GM23248 (cell line): ENCODE measurements around the gene EIF4ENIF1. TPM values are rescaled to one million over a fixed set of nuclear protein-coding genes. Genes with fewer than 3 reads are reported as not detected.
"Not testable (repeated sequence)": the region's sequence is repeated elsewhere in the genome, so short reads cannot be mapped to it uniquely, and the experiment has no call there.

Experiments
- DNase-seq: peaks from one replicate; pipeline ENCODE4 v3.0.0-alpha.2; 2015
- H2AFZ ChIP-seq: fragments of 200-600 bp; sonication (generic); 2 replicates; pipeline ENCODE4 v1.6.1; 2016; ENCODE audit warnings: antibody characterized with exemption
- H3F3A ChIP-seq: fragments of 200-600 bp; sonication (generic); 2 replicates; pipeline ENCODE4 v1.6.1; 2016; ENCODE audit warnings: mild to moderate bottlenecking, antibody characterized with exemption, mixed run types; ENCODE audit not compliant: insufficient read depth
- H3K27ac ChIP-seq: fragments of 200-600 bp; sonication (generic); 2 replicates; pipeline ENCODE4 v1.5.1; 2016; ENCODE audit warnings: mild to moderate bottlenecking
- H3K27me3 ChIP-seq: fragments of 200-600 bp; sonication (generic); replicated peaks from 2 replicates; pipeline ENCODE4 v1.6.1; 2016; ENCODE audit warnings: mild to moderate bottlenecking; ENCODE audit not compliant: insufficient read depth
- H3K36me3 ChIP-seq: fragments of 200-600 bp; sonication (generic); 2 replicates; pipeline ENCODE4 v1.6.1; 2016; ENCODE audit warnings: low read depth, mild to moderate bottlenecking
- H3K4me1 ChIP-seq: fragments of 200-600 bp; sonication (generic); 2 replicates; pipeline ENCODE4 v1.6.1; 2016; ENCODE audit warnings: mild to moderate bottlenecking; ENCODE audit not compliant: insufficient read depth
- H3K4me2 ChIP-seq: fragments of 200-600 bp; sonication (generic); one replicate; pipeline ENCODE4 v1.6.1; 2016; ENCODE audit warnings: mild to moderate bottlenecking; ENCODE audit not compliant: unreplicated experiment
- H3K4me3 ChIP-seq: fragments of 200-600 bp; sonication (generic); 2 replicates; pipeline ENCODE4 v1.5.1; 2016; ENCODE audit warnings: mild to moderate bottlenecking
- H3K79me2 ChIP-seq: fragments of 200-600 bp; sonication (generic); 2 replicates; pipeline ENCODE4 v1.6.1; 2016; ENCODE audit warnings: mild to moderate bottlenecking; ENCODE audit not compliant: insufficient read depth
- H3K9ac ChIP-seq: fragments of 200-600 bp; sonication (generic); 2 replicates; pipeline ENCODE4 v1.6.1; 2016; ENCODE audit warnings: mild to moderate bottlenecking
- H3K9me2 ChIP-seq: fragments of 200-600 bp; sonication (generic); 2 replicates; pipeline ENCODE4 v1.6.1; 2016; ENCODE audit warnings: mixed run types, mild to moderate bottlenecking, moderate library complexity; ENCODE audit not compliant: insufficient read depth
- H3K9me3 ChIP-seq: fragments of 200-600 bp; sonication (generic); one replicate; pipeline ENCODE4 v1.6.1; 2017; ENCODE audit warnings: low read depth
- H4K20me1 ChIP-seq: fragments of 200-600 bp; sonication (generic); 2 replicates; pipeline ENCODE4 v1.6.0; 2016; ENCODE audit not compliant: insufficient read depth
- EZH2 ChIP-seq: fragments of 200-600 bp; sonication (generic); IDR thresholded peaks from 2 replicates; pipeline ENCODE4 v1.6.1; 2018; ENCODE audit warnings: antibody characterized with exemption, mild to moderate bottlenecking; ENCODE audit not compliant: insufficient read depth, poor library complexity, severe bottlenecking
- EZH2phosphoT487 ChIP-seq: fragments of 200-600 bp; sonication (generic); IDR thresholded peaks from 2 replicates; pipeline ENCODE4 v1.6.1; 2018; ENCODE audit warnings: antibody characterized with exemption, moderate library complexity, mild to moderate bottlenecking, low read depth; ENCODE audit not compliant: insufficient read depth
- WGBS, 2 experiments: methylation state at CpG; one replicate each; pipeline ENCODE4 v1.1.6; 2015 to 2017; ENCODE audit warnings: low lambda C conversion rate in 2 of 2, low coverage in 1 of 2; ENCODE audit errors: missing lambda C conversion rate in 2 of 2; 5-methylcytosine and 5-hydroxymethylcytosine counted together
- in situ Hi-C: fragments of 300-500 bp; cut with MboI; formaldehyde crosslinking; loops from 2 replicates; pipeline ENCODE4 v1.15.0; 2020
- polyA plus RNA-seq: library from polyadenylated mRNA; unstranded; fragments of >200 nt; fragmentation: Nextera tagmentation; extraction: Ambion mirVana; gene quantifications from 2 replicates; pipeline ENCODE4 v1.2.1, GENCODE V29; 2016
- total RNA-seq: library from RNA; depleted of rRNA; stranded (reverse); fragments of >200 nt; shearing (Covaris generic); gene quantifications from 2 replicates; pipeline ENCODE4 v1.2.3, GENCODE V29; 2014

Gene EIF4ENIF1
- total and polyA plus RNA-seq, 2 experiments from 2014 or later = 6.2 to 13.9 TPM

GRCh38 chr22:31496007-31496734, 6.5 kb upstream of the EIF4ENIF1 start, which contains the start of gene SFI1:
Gene SFI1 (plus strand): TSS chr22:31496536. CDS start chr22:31508285, 11,749 bp downstream.
- no peaks in the 10 kb centered on the region for H3K9me3 ChIP-seq
- 0 to 2% methylated on average over 66 to 67 of the region's 70 CpGs for WGBS, 2 experiments

DNA sequence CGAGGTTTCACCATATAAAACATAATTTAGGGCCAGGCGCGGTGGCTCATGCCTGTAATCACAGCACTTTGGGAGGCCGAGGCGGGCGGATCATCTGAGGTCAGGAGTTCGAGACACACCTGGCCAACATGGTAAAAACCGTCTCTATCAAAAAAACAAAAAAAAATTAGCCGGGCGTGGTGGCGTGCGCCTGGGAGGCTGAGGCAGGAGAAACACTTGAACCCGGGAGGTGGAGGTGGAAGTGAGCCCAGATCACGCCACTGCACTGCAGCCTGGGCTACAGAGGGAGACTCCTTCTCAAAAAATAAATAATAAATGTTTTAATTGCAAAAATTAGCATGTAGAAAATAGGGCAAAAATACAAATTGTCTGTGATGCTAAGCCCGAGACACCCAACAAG, 5.7 kb upstream of the EIF4ENIF1 start:
- in situ Hi-C loops = no loop called here
- DNase-seq = no peak
- no peak for TF ChIP-seq EZH2phosphoT487
- no peak for TF ChIP-seq EZH2
- Histone ChIP-seq H3K79me2 (peaks cover 37% of the 10 kb centered on the region), H3K9me2 (no peaks in the 10 kb centered on the region), H3K27ac (peak overlapping the region; percentile 80), H3K36me3 (no peaks in the 10 kb centered on the region), H3F3A (peaks cover 21% of the 10 kb centered on the region), H3K4me3 (peak overlapping the region; percentile 95), H3K9ac (peak overlapping the region; percentile 83), H4K20me1 (no peaks in the 10 kb centered on the region), H3K27me3 (no peaks in the 10 kb centered on the region), H3K4me1 (peaks cover 6% of the 10 kb centered on the region; the same call in 1 of the 2 replicates), H2AFZ (peak overlapping the region; percentile 99), H3K9me3 (no peaks in the 10 kb centered on the region), H3K4me2 (peak overlapping the region; percentile 87)
- 67 to 71% methylated on average over 15 of the region's 15 CpGs for WGBS, 2 experiments

More at GRCh38 chr22:31496007-31496734, 6.5 kb upstream of the EIF4ENIF1 start, which contains the start of gene SFI1:
- Histone ChIP-seq H3F3A (peaks cover 12% of the 10 kb centered on the region; the same call in 1 of the 2 replicates), H3K9me2 (no peaks in the 10 kb centered on the region), H3K27ac (peak within 1 kb of the TSS; percentile 80), H3K4me2 (peak within 1 kb of the TSS; percentile 87), H3K4me1 (peaks cover under 1% of the 10 kb centered on the region; the same call in 1 of the 2 replicates), H3K9ac (peak within 1 kb of the TSS; percentile 83), H3K36me3 (no peaks in the 10 kb centered on the region), H3K27me3 (no peaks in the 10 kb centered on the region), H4K20me1 (no peaks in the 10 kb centered on the region), H2AFZ (peak within 1 kb of the TSS; percentile 99), H3K79me2 (peaks cover 32% of the 10 kb centered on the region), H3K4me3 (peak within 1 kb of the TSS; percentile 95)
- peak; percentile 96 for DNase-seq
- in situ Hi-C loops = no loop called here
- no peak for TF ChIP-seq EZH2
- no peak for TF ChIP-seq EZH2phosphoT487

- Histone ChIP-seq H3K4me1 (peaks cover 10% of the 10 kb centered on the region; the same call in 1 of the 2 replicates), H3K79me2 (peaks cover 44% of the 10 kb centered on the region), H3F3A (peaks cover 28% of the 10 kb centered on the region)
- in situ Hi-C loops, H3K27ac ChIP-seq, H3K27me3 ChIP-seq, H2AFZ ChIP-seq, DNase-seq, H3K4me2 ChIP-seq, H4K20me1 ChIP-seq, H3K9ac ChIP-seq, H3K36me3 ChIP-seq, H3K9me2 ChIP-seq, H3K9me3 ChIP-seq, H3K4me3 ChIP-seq: not testable (repeated sequence)
- 95 to 97% methylated on average over 5 of the region's 5 CpGs for WGBS, 2 experiments
Observed at GRCh38 chr22:31493355-31493754, 3.7 kb upstream of the EIF4ENIF1 start.

GRCh38 chr22:31492151-31492550, 2.5 kb upstream of the EIF4ENIF1 start:
- H3K9me3 ChIP-seq = no peaks in the 10 kb centered on the region
- no peaks in the 10 kb centered on the region for H4K20me1 ChIP-seq
- WGBS, 2 experiments = 94 to 100% methylated on average over 3 of the region's 3 CpGs
- TF ChIP-seq EZH2phosphoT487 = no peak
- no peak for TF ChIP-seq EZH2
- peaks cover 29% of the 10 kb centered on the region for H3F3A ChIP-seq
- no peaks in the 10 kb centered on the region for H3K9me2 ChIP-seq
- H3K27me3 ChIP-seq = no peaks in the 10 kb centered on the region
- H3K4me1 ChIP-seq = peaks cover 17% of the 10 kb centered on the region
- no peak overlapping the region for H3K9ac ChIP-seq
- H3K27ac ChIP-seq = no peak overlapping the region
- H3K79me2 ChIP-seq = peaks cover 44% of the 10 kb centered on the region
- in situ Hi-C loops = no loop called here
- DNase-seq = no peak
- H3K4me3 ChIP-seq = no peak overlapping the region
- H3K36me3 ChIP-seq = no peaks in the 10 kb centered on the region
- H2AFZ ChIP-seq = no peak overlapping the region
- H3K4me2 ChIP-seq = no peak overlapping the region
